Esophagus squamous epithelium (tissue), 4 donors: ENCODE data around the gene OR2L3.

Source experiments
- POLR2A ChIP-seq, 4 donors: fragments of 450-650 bp; IDR thresholded peaks; one replicate each; pipeline ENCODE4 v1.6.1; 2017; ENCODE audit warnings: antibody characterized with exemption in 4 of 4, mild to moderate bottlenecking in 4 of 4, moderate library complexity in 3 of 4
- TF ChIP-seq, protein P1 (sequence below), 6 experiments: fragments of 450-650 bp in 4 of 6; fragments of 200-600 bp in 2 of 6; sonication (generic) in 2 of 6; IDR thresholded peaks; one replicate each; pipeline ENCODE4 v1.5.1; 2016 to 2019; ENCODE audit warnings: antibody characterized with exemption in 6 of 6, mild to moderate bottlenecking in 4 of 6, moderate library complexity in 4 of 6

DNA sequence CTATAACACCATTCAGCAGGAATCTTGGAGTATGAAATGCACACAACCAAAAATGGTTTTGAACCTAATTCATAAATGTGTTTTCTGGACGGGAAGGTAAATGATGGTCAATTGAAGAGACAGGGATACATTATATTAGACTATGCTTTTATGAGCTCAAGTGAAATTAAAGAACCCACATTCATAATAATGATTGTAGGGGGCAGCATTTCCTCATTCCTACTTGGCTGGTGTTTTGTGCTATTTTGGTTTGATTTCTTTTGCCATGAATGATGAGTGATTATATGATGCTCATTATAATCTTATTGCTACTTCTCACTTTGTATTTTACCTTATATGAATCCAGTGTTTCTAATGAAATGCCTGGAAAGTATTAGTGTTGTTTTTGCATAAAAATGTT, 372 bp downstream of the OR2L3 start:
- TF ChIP-seq, protein P1, sequence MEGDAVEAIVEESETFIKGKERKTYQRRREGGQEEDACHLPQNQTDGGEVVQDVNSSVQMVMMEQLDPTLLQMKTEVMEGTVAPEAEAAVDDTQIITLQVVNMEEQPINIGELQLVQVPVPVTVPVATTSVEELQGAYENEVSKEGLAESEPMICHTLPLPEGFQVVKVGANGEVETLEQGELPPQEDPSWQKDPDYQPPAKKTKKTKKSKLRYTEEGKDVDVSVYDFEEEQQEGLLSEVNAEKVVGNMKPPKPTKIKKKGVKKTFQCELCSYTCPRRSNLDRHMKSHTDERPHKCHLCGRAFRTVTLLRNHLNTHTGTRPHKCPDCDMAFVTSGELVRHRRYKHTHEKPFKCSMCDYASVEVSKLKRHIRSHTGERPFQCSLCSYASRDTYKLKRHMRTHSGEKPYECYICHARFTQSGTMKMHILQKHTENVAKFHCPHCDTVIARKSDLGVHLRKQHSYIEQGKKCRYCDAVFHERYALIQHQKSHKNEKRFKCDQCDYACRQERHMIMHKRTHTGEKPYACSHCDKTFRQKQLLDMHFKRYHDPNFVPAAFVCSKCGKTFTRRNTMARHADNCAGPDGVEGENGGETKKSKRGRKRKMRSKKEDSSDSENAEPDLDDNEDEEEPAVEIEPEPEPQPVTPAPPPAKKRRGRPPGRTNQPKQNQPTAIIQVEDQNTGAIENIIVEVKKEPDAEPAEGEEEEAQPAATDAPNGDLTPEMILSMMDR (IDR thresholded peaks at IDR 0.05), result no peak
- no peak for TF ChIP-seq POLR2A (IDR thresholded peaks at IDR 0.05)
